GM21423 (cell line): Measurements from ENCODE around the gene SLC2A2.

Experiments used
- ATAC-seq: cut with Tn5 transposase; IDR thresholded peaks from one replicate; pipeline ENCODE4 v1.9.1; 2021; ENCODE audit warnings: mild to moderate bottlenecking, moderate library complexity; ENCODE audit not compliant: unreplicated experiment

Gene SLC2A2

GRCh38 chr3:171038342-171038741 lies 11.8 kb upstream of the SLC2A2 start:
- no peak for ATAC-seq

GRCh38 chr3:171028779-171029232 lies 2.3 kb upstream of the SLC2A2 start:
- no peak for ATAC-seq

- peak; percentile 68 for ATAC-seq
Observed at GRCh38 chr3:171028025-171028778, 1.7 kb upstream of the SLC2A2 start.

GRCh38 chr3:171023566-171023965 lies 3.0 kb downstream of the SLC2A2 start:
- ATAC-seq, result no peak

GRCh38 chr3:171021377-171021776 lies 5.1 kb downstream of the SLC2A2 start:
- no peak for ATAC-seq

- no peak for ATAC-seq
Observed at GRCh38 chr3:171018156-171018935, 8.2 kb downstream of the SLC2A2 start.

GRCh38 chr3:171013822-171014748 lies 12.4 kb downstream of the SLC2A2 start:
- ATAC-seq, result no peak

- no peak for ATAC-seq
Observed at GRCh38 chr3:171011873-171012336, 14.6 kb downstream of the SLC2A2 start.

GRCh38 chr3:171011109-171011872 lies 15.2 kb downstream of the SLC2A2 start:
- ATAC-seq, result no peak

- ATAC-seq, result no peak
Observed at GRCh38 chr3:171007316-171007715, 19.2 kb downstream of the SLC2A2 start.

- ATAC-seq, result no peak
Observed at GRCh38 chr3:171005648-171006047, 20.9 kb downstream of the SLC2A2 start.

- ATAC-seq, result no peak
Observed at GRCh38 chr3:171001957-171002694, 24.4 kb downstream of the SLC2A2 start.

- no peak for ATAC-seq
Observed at GRCh38 chr3:171001250-171001893, 25.1 kb downstream of the SLC2A2 start.

- no peak for ATAC-seq
Observed at GRCh38 chr3:171000281-171000680, 26.2 kb downstream of the SLC2A2 start.

- ATAC-seq, result no peak
Observed at GRCh38 chr3:170999737-171000242, 26.7 kb downstream of the SLC2A2 start.

- no peak for ATAC-seq
Observed at GRCh38 chr3:170997961-170998913, 28.3 kb downstream of the SLC2A2 start.

- ATAC-seq, result no peak
Observed at GRCh38 chr3:170992854-170993253, 33.7 kb downstream of the SLC2A2 start.

GRCh38 chr3:170991664-170992063 lies 34.9 kb downstream of the SLC2A2 start:
- no peak for ATAC-seq
